ENCODE measurements around the gene EVA1B. TPM values are rescaled to one million over a fixed set of nuclear protein-coding genes. Genes with fewer than 3 reads are reported as not detected.

Gene EVA1B
- total RNA-seq, 4 donors from 2014 or later = 4.4 to 24.8 (median 10.4) TPM

- no peak overlapping the region for H3K4me3 ChIP-seq
- no peak for TF ChIP-seq POLR2A (IDR thresholded peaks at IDR 0.05)
- TF ChIP-seq EP300 (IDR thresholded peaks at IDR 0.05; ENCODE audit: low read depth) = no peak
- TF ChIP-seq CTCF (IDR thresholded peaks at IDR 0.05) = no peak
- no peak for TF ChIP-seq POLR2AphosphoS5 (IDR thresholded peaks at IDR 0.05)
- peaks cover 7 to 55% (median 27%) of the 10 kb centered on the region in 4 donors for H3K4me1 ChIP-seq
- peaks cover 0 to 9% (median 3%) of the 10 kb centered on the region in 4 donors for H3K36me3 ChIP-seq
- 89 to 90% methylated on average over 2 to 5 of the region's 5 CpGs for WGBS, 2 donors (ENCODE audit: low coverage in 1 of 2)
- no peaks in the 10 kb centered on the region for H3K9me3 ChIP-seq
- H3K27ac ChIP-seq = peak overlapping the region; percentile 59 to 66 (median 62)
- intact Hi-C loops (cut with DNase I; ENCODE audit: low total_unique reads) (no loop called here), in situ Hi-C loops (cut with MboI; ENCODE audit: low pct_ligation_motif_present in 1 of 4, low pct_unique_long_range_greater_than_20kb in 1 of 4, low sequenced_read_pairs in 3 of 4) (no loop called here)
- H3K27me3 ChIP-seq = no peaks in the 10 kb centered on the region
- DNase-seq = no peak
Measured at GRCh38 chr1:36367066-36367465, 43.6 kb upstream of the EVA1B start.

GRCh38 chr1:36366091-36366661 lies 42.7 kb upstream of the EVA1B start:
- no peak for DNase-seq
- Histone ChIP-seq H3K4me1 (peaks cover 7 to 47% (median 27%) of the 10 kb centered on the region in 4 donors), H3K36me3 (peaks cover 0 to 10% (median 3%) of the 10 kb centered on the region in 4 donors), H3K9me3 (no peaks in the 10 kb centered on the region), H3K4me3 (no peak overlapping the region), H3K27ac (peak overlapping the region; percentile 13 to 66 (median 54)), H3K27me3 (no peaks in the 10 kb centered on the region)
- WGBS, 2 donors (ENCODE audit: low coverage in 1 of 2) = 47% methylated on average over 18 of the region's 18 CpGs; no CpG with 5 or more reads in 1 of the 2 donors
- intact Hi-C loops (cut with DNase I; ENCODE audit: low total_unique reads) = no loop called here
- TF ChIP-seq POLR2AphosphoS5 (IDR thresholded peaks at IDR 0.05) = no peak
- no peak for TF ChIP-seq EP300 (IDR thresholded peaks at IDR 0.05; ENCODE audit: low read depth)
- no peak for TF ChIP-seq CTCF (IDR thresholded peaks at IDR 0.05)
- no peak for TF ChIP-seq POLR2A (IDR thresholded peaks at IDR 0.05)
- in situ Hi-C loops (cut with MboI; ENCODE audit: low pct_ligation_motif_present in 1 of 4, low pct_unique_long_range_greater_than_20kb in 1 of 4, low sequenced_read_pairs in 3 of 4) = no loop called here

- TF ChIP-seq POLR2AphosphoS5 (IDR thresholded peaks at IDR 0.05) = no peak
- TF ChIP-seq CTCF (IDR thresholded peaks at IDR 0.05) = no peak
- no peak for TF ChIP-seq POLR2A (IDR thresholded peaks at IDR 0.05)
- no peak for TF ChIP-seq EP300 (IDR thresholded peaks at IDR 0.05; ENCODE audit: low read depth)
- Histone ChIP-seq H3K4me3 (no peak overlapping the region), H3K27me3 (no peaks in the 10 kb centered on the region), H3K4me1 (peaks cover 7 to 47% (median 27%) of the 10 kb centered on the region in 4 donors), H3K36me3 (peaks cover 0 to 10% (median 3%) of the 10 kb centered on the region in 4 donors), H3K27ac (peak overlapping the region in 3 of 4 donors; percentile 45 to 66 (median 63)), H3K9me3 (no peaks in the 10 kb centered on the region)
- no peak for DNase-seq
- in situ Hi-C loops (cut with MboI; ENCODE audit: low pct_ligation_motif_present in 1 of 4, low pct_unique_long_range_greater_than_20kb in 1 of 4, low sequenced_read_pairs in 3 of 4) = no loop called here
- intact Hi-C loops (cut with DNase I; ENCODE audit: low total_unique reads) = no loop called here
- WGBS, 2 donors (ENCODE audit: low coverage in 1 of 2) = 89 to 92% methylated on average over 1 of the region's 1 CpG
Measured at GRCh38 chr1:36365381-36365780, 41.9 kb upstream of the EVA1B start.

- intact Hi-C loops (cut with DNase I; ENCODE audit: low total_unique reads) = no loop called here
- no peak overlapping the region for H3K27ac ChIP-seq
Measured at GRCh38 chr1:36359911-36360550, 36.6 kb upstream of the EVA1B start.

More at GRCh38 chr1:36359911-36360550, 36.6 kb upstream of the EVA1B start:
- H3K9me3 ChIP-seq = no peaks in the 10 kb centered on the region
- 64 to 69% methylated on average over 3 to 6 of the region's 6 CpGs for WGBS, 2 donors (ENCODE audit: low coverage in 1 of 2)
- DNase-seq = no peak
- H3K27me3 ChIP-seq = no peaks in the 10 kb centered on the region
- H3K36me3 ChIP-seq = peaks cover 0 to 27% (median 10%) of the 10 kb centered on the region in 4 donors
- peaks cover 0 to 1% (median under 1%) of the 10 kb centered on the region in 4 donors for H3K4me1 ChIP-seq
- H3K4me3 ChIP-seq = no peak overlapping the region
- in situ Hi-C loops (cut with MboI; ENCODE audit: low pct_ligation_motif_present in 1 of 4, low pct_unique_long_range_greater_than_20kb in 1 of 4, low sequenced_read_pairs in 3 of 4) = no loop called here
- TF ChIP-seq CTCF (IDR thresholded peaks at IDR 0.05) (no peak), POLR2AphosphoS5 (IDR thresholded peaks at IDR 0.05) (no peak), POLR2A (IDR thresholded peaks at IDR 0.05) (no peak), EP300 (IDR thresholded peaks at IDR 0.05; ENCODE audit: low read depth) (no peak)

Data from transverse colon (tissue), 4 donors.